Measurements from ENCODE around the gene ISCA2. TPM values are rescaled to one million over a fixed set of nuclear protein-coding genes. Genes with fewer than 3 reads are reported as not detected.
A peak's percentile ranks its signal among the peaks of the same experiment; 100 is the strongest.

ISCA2 gene
- total and polyA plus RNA-seq, 2 donors (not counting 1 experiment from before 2014, with no cell fraction given) = 11.7 to 32.1 TPM

DNA sequence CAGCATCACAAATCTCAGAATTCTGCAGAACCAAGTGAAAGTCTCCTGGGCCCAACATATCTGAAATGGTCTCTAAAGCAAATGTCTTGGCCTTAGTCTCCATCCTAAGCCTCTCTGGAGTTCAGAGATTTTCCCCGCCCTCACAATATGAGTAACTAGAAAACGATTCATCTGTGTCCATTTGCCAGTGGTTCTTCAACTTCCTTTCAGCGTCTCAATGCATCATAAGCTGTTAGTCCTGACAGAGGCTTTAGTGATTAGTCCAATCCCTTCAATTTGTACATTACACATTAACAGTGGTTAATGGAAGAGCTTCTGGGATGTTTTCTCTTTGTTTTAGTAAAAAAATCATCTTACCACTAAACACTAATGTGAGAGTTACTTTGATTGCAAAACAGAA, 17.9 kb upstream of the ISCA2 start:
- no peak overlapping the region for H2AFZ ChIP-seq (ENCODE audit: low read length)
- peaks cover 2% of the 10 kb centered on the region for H3K4me1 ChIP-seq (ENCODE audit: control insufficient read depth, extremely low read depth, insufficient read depth, low read length)
- no peaks in the 10 kb centered on the region for H3K9me3 ChIP-seq (ENCODE audit: control insufficient read depth, insufficient read depth, low read depth, low read length)
- H3K4me2 ChIP-seq (ENCODE audit: extremely low read depth, insufficient read depth, low read length) = no peak overlapping the region
- peak; percentile 15 to 80 for DNase-seq (ENCODE audit: low read depth in 2 of 2)
- peaks cover 1% of the 10 kb centered on the region for H3K36me3 ChIP-seq (ENCODE audit: control insufficient read depth, insufficient read depth, low read length)
- no peak for TF ChIP-seq EZH2 (IDR thresholded peaks at IDR 0.05; ENCODE audit: low read length, missing control alignments)
- TF ChIP-seq, protein P1, sequence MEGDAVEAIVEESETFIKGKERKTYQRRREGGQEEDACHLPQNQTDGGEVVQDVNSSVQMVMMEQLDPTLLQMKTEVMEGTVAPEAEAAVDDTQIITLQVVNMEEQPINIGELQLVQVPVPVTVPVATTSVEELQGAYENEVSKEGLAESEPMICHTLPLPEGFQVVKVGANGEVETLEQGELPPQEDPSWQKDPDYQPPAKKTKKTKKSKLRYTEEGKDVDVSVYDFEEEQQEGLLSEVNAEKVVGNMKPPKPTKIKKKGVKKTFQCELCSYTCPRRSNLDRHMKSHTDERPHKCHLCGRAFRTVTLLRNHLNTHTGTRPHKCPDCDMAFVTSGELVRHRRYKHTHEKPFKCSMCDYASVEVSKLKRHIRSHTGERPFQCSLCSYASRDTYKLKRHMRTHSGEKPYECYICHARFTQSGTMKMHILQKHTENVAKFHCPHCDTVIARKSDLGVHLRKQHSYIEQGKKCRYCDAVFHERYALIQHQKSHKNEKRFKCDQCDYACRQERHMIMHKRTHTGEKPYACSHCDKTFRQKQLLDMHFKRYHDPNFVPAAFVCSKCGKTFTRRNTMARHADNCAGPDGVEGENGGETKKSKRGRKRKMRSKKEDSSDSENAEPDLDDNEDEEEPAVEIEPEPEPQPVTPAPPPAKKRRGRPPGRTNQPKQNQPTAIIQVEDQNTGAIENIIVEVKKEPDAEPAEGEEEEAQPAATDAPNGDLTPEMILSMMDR (conservative IDR thresholded peaks at IDR 0.05 in 1 of 2, IDR thresholded peaks at IDR 0.05 in 1 of 2; ENCODE audit: low read depth in 1 of 2, low read length in 2 of 2) = no peak
- no peaks in the 10 kb centered on the region for H4K20me1 ChIP-seq (ENCODE audit: control insufficient read depth, extremely low read depth, insufficient read depth, low read length)
- no peaks in the 10 kb centered on the region for H3K79me2 ChIP-seq (ENCODE audit: control insufficient read depth, insufficient read depth, low read length)
- H3K4me3 ChIP-seq (replicated peaks in 1 of 4; ENCODE audit: control extremely low read depth in 1 of 4, insufficient read depth in 1 of 4, low read depth in 3 of 4, low read length in 4 of 4) = no peak overlapping the region
- H3K27me3 ChIP-seq (ENCODE audit: control insufficient read depth, insufficient read depth, low read length) = no peaks in the 10 kb centered on the region
- no peak overlapping the region for H3K9ac ChIP-seq (ENCODE audit: insufficient read depth, low read length)
- H3K27ac ChIP-seq (ENCODE audit: insufficient read depth, low read length) = no peak overlapping the region

DNA sequence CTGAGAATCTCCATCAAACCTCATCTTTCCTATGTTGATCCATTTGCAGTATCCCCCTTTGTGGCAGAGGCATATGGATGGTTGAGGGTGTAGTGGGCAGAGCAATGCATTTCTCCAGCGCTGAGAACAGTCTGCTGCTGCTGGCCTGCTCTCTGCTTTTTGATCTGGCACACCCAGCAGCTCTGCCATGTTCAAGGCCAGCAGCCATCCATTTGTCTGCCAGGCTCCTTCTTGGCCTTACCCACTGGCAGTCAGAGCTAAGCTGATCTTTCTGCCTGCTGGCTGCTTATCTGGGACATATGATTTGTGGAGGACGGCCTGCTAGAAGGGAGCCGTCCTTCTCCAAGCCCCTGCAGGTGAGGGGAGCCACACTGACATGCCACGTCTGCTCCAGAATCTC, 17.5 kb upstream of the ISCA2 start:
- no peak for TF ChIP-seq EZH2 (IDR thresholded peaks at IDR 0.05; ENCODE audit: low read length, missing control alignments)
- TF ChIP-seq, protein P1 (conservative IDR thresholded peaks at IDR 0.05 in 1 of 2, IDR thresholded peaks at IDR 0.05 in 1 of 2; ENCODE audit: low read depth in 1 of 2, low read length in 2 of 2) = no peak
- H3K9ac ChIP-seq (ENCODE audit: insufficient read depth, low read length) = no peak overlapping the region
- H3K9me3 ChIP-seq (ENCODE audit: control insufficient read depth, insufficient read depth, low read depth, low read length) = no peaks in the 10 kb centered on the region
- H3K79me2 ChIP-seq (ENCODE audit: control insufficient read depth, insufficient read depth, low read length) = no peaks in the 10 kb centered on the region
- H3K27me3 ChIP-seq (ENCODE audit: control insufficient read depth, insufficient read depth, low read length) = no peaks in the 10 kb centered on the region
- no peak overlapping the region for H2AFZ ChIP-seq (ENCODE audit: low read length)
- H3K27ac ChIP-seq (ENCODE audit: insufficient read depth, low read length) = no peak overlapping the region
- H3K4me2 ChIP-seq (ENCODE audit: extremely low read depth, insufficient read depth, low read length) = no peak overlapping the region
- no peak overlapping the region for H3K4me3 ChIP-seq (replicated peaks in 1 of 4; ENCODE audit: control extremely low read depth in 1 of 4, insufficient read depth in 1 of 4, low read depth in 3 of 4, low read length in 4 of 4)
- no peaks in the 10 kb centered on the region for H4K20me1 ChIP-seq (ENCODE audit: control insufficient read depth, extremely low read depth, insufficient read depth, low read length)
- no peak for DNase-seq (ENCODE audit: low read depth in 2 of 2)
- peaks cover 2% of the 10 kb centered on the region for H3K4me1 ChIP-seq (ENCODE audit: control insufficient read depth, extremely low read depth, insufficient read depth, low read length)
- peaks cover 1% of the 10 kb centered on the region for H3K36me3 ChIP-seq (ENCODE audit: control insufficient read depth, insufficient read depth, low read length)

DNA sequence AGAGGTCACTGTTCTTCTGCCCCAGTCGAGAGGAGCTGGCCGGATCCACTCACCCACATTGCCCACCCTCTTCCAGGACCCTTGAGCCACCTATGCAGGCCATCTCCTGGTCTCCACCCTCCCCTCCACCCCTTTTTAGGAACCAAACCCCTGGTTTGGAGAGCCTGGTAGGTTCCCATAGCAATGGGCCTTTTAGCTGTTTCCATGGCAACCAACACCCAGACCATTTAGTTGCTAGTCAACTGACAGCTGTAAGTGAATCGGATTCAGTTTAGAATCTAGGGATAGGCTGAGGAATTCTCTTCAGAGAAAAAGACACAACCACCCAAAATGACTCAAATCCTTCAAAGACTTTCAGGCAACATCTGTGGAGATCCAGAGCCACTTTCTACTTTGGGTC, 17.0 kb upstream of the ISCA2 start:
- no peak overlapping the region for H2AFZ ChIP-seq (ENCODE audit: low read length)
- no peak overlapping the region for H3K9ac ChIP-seq (ENCODE audit: insufficient read depth, low read length)
- H3K36me3 ChIP-seq (ENCODE audit: control insufficient read depth, insufficient read depth, low read length) = peaks cover 2% of the 10 kb centered on the region
- H3K79me2 ChIP-seq (ENCODE audit: control insufficient read depth, insufficient read depth, low read length) = no peaks in the 10 kb centered on the region
- H3K4me1 ChIP-seq (ENCODE audit: control insufficient read depth, extremely low read depth, insufficient read depth, low read length) = peaks cover 2% of the 10 kb centered on the region
- TF ChIP-seq EZH2 (IDR thresholded peaks at IDR 0.05; ENCODE audit: low read length, missing control alignments) = no peak
- TF ChIP-seq, protein P1 (conservative IDR thresholded peaks at IDR 0.05 in 1 of 2, IDR thresholded peaks at IDR 0.05 in 1 of 2; ENCODE audit: low read depth in 1 of 2, low read length in 2 of 2) = no peak
- DNase-seq (ENCODE audit: low read depth in 2 of 2) = no peak
- H4K20me1 ChIP-seq (ENCODE audit: control insufficient read depth, extremely low read depth, insufficient read depth, low read length) = no peaks in the 10 kb centered on the region
- no peaks in the 10 kb centered on the region for H3K9me3 ChIP-seq (ENCODE audit: control insufficient read depth, insufficient read depth, low read depth, low read length)
- H3K27me3 ChIP-seq (ENCODE audit: control insufficient read depth, insufficient read depth, low read length) = no peaks in the 10 kb centered on the region
- no peak overlapping the region for H3K4me3 ChIP-seq (replicated peaks in 1 of 4; ENCODE audit: control extremely low read depth in 1 of 4, insufficient read depth in 1 of 4, low read depth in 3 of 4, low read length in 4 of 4)
- no peak overlapping the region for H3K4me2 ChIP-seq (ENCODE audit: extremely low read depth, insufficient read depth, low read length)
- no peak overlapping the region for H3K27ac ChIP-seq (ENCODE audit: insufficient read depth, low read length)
